ENCODE results near the gene SLC12A8. TPM values are rescaled to one million over a fixed set of nuclear protein-coding genes. Genes with fewer than 3 reads are reported as not detected.

SLC12A8 gene
- total RNA-seq, 1 donor from 2014 or later, result 6.1 TPM

DNA sequence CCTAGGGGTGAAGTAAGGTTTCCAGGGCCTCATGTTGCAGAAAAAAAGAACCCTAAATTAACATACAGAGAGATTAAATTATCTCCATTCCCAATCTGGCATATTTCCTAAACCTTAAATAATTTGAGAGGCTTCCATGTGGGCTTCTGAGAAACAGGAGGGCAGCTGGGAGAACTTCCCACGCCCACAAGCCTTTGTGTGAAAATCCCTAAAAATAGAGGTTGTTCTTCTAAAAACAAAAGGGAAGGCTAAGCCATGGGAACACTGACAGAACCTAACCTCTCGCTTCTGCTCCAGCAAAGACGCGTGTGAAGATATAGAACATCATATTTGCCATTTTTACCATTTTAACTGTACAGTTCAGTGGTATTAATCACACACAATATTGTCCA, 812 bp upstream of the SLC12A8 start:
- Mint-ChIP-seq H3K4me3 (ENCODE audit: unreplicated experiment) (peak overlapping the region; percentile 59), H3K27me3 (ENCODE audit: low read depth) (no peaks in the 10 kb centered on the region), H3K27ac (ENCODE audit: unreplicated experiment) (peak overlapping the region; percentile 41), H3K36me3 (ENCODE audit: low read depth) (no peaks in the 10 kb centered on the region), H3K9me3 (ENCODE audit: low read depth) (no peaks in the 10 kb centered on the region), H3K4me1 (ENCODE audit: low read depth) (peaks cover 17% of the 10 kb centered on the region)
- no peak for DNase-seq (ENCODE audit: low spot score)
- TF ChIP-seq, protein P1, sequence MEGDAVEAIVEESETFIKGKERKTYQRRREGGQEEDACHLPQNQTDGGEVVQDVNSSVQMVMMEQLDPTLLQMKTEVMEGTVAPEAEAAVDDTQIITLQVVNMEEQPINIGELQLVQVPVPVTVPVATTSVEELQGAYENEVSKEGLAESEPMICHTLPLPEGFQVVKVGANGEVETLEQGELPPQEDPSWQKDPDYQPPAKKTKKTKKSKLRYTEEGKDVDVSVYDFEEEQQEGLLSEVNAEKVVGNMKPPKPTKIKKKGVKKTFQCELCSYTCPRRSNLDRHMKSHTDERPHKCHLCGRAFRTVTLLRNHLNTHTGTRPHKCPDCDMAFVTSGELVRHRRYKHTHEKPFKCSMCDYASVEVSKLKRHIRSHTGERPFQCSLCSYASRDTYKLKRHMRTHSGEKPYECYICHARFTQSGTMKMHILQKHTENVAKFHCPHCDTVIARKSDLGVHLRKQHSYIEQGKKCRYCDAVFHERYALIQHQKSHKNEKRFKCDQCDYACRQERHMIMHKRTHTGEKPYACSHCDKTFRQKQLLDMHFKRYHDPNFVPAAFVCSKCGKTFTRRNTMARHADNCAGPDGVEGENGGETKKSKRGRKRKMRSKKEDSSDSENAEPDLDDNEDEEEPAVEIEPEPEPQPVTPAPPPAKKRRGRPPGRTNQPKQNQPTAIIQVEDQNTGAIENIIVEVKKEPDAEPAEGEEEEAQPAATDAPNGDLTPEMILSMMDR (IDR thresholded peaks at IDR 0.05), result no peak

DNA sequence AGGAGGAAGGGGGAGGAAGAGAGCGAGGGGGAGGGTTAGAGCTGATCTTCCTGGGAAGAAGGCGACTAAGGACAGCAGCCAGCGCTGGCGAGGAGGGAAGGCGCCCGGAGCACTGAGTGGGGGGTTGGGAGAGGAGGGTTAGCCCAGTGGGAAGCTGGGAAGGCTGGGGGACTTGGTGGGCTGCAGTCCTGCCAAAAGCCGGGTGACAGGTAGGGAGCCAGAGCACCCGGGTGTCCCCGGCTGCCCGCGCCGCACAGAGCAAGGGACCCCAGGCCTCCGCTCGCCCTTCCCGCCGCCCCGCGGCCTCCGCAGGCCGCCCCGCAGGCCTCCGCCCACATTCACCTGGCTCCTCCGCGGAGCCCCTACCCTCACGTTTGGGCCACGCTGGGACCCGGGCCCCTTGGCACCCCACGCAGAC, 448 bp downstream of the SLC12A8 start:
- TF ChIP-seq, protein P1 (IDR thresholded peaks at IDR 0.05), result no peak
- Mint-ChIP-seq H3K4me3 (ENCODE audit: unreplicated experiment) (peak overlapping the region; percentile 65), H3K27ac (ENCODE audit: unreplicated experiment) (no peak overlapping the region), H3K4me1 (ENCODE audit: low read depth) (peaks cover 17% of the 10 kb centered on the region), H3K9me3 (ENCODE audit: low read depth) (no peaks in the 10 kb centered on the region), H3K36me3 (ENCODE audit: low read depth) (no peaks in the 10 kb centered on the region), H3K27me3 (ENCODE audit: low read depth) (no peaks in the 10 kb centered on the region)
- DNase-seq (ENCODE audit: low spot score), result no peak

GRCh38 chr3:125211523-125212090, 941 bp downstream of the SLC12A8 start:
- peak overlapping the region; percentile 65 for H3K4me3 Mint-ChIP-seq (ENCODE audit: unreplicated experiment)

GRCh38 chr3:125207949-125208568, 4.5 kb downstream of the SLC12A8 start:
- H3K27ac Mint-ChIP-seq (ENCODE audit: unreplicated experiment), result no peak overlapping the region

More at GRCh38 chr3:125211523-125212090, 941 bp downstream of the SLC12A8 start:
- Mint-ChIP-seq H3K9me3 (ENCODE audit: low read depth) (no peaks in the 10 kb centered on the region), H3K27ac (ENCODE audit: unreplicated experiment) (peak overlapping the region; percentile 76), H3K4me1 (ENCODE audit: low read depth) (peaks cover 17% of the 10 kb centered on the region), H3K27me3 (ENCODE audit: low read depth) (no peaks in the 10 kb centered on the region), H3K36me3 (ENCODE audit: low read depth) (no peaks in the 10 kb centered on the region)
- TF ChIP-seq, protein P1 (IDR thresholded peaks at IDR 0.05), result no peak
- DNase-seq (ENCODE audit: low spot score), result no peak

DNA sequence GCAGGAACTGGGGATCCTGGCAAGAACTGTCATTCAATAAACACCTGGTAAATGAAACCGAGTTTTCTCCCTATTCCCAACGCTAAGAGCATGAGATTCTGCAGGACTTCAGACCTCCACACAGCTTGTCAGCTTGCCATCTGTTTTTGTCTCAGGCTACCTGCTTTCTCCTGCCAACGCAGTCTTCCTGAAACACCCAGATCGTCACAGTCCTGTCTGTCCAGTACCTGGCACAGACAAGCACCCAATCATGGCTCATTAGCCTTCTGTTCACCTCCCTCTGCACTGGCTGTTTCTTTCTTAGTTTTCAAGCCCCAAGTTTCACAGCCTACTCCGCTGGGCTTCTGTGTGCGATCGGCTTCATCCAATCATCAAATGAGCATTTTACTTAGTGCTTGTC, 5.0 kb downstream of the SLC12A8 start:
- DNase-seq (ENCODE audit: low spot score), result no peak
- no peaks in the 10 kb centered on the region for H3K36me3 Mint-ChIP-seq (ENCODE audit: low read depth)
- peaks cover 1% of the 10 kb centered on the region for H3K9me3 Mint-ChIP-seq (ENCODE audit: low read depth)
- peaks cover 6% of the 10 kb centered on the region for H3K4me1 Mint-ChIP-seq (ENCODE audit: low read depth)
- no peaks in the 10 kb centered on the region for H3K27me3 Mint-ChIP-seq (ENCODE audit: low read depth)
- H3K27ac Mint-ChIP-seq (ENCODE audit: unreplicated experiment), result no peak overlapping the region
- TF ChIP-seq, protein P1 (IDR thresholded peaks at IDR 0.05), result no peak
- no peak overlapping the region for H3K4me3 Mint-ChIP-seq (ENCODE audit: unreplicated experiment)

More at GRCh38 chr3:125207949-125208568, 4.5 kb downstream of the SLC12A8 start:
- H3K4me3 Mint-ChIP-seq (ENCODE audit: unreplicated experiment), result no peak overlapping the region
- DNase-seq (ENCODE audit: low spot score), result no peak
- no peaks in the 10 kb centered on the region for H3K36me3 Mint-ChIP-seq (ENCODE audit: low read depth)
- H3K4me1 Mint-ChIP-seq (ENCODE audit: low read depth), result peaks cover 9% of the 10 kb centered on the region
- TF ChIP-seq, protein P1 (IDR thresholded peaks at IDR 0.05), result no peak
- H3K9me3 Mint-ChIP-seq (ENCODE audit: low read depth), result no peaks in the 10 kb centered on the region
- no peaks in the 10 kb centered on the region for H3K27me3 Mint-ChIP-seq (ENCODE audit: low read depth)
